ES-I3 (cell line): ENCODE results near the gene ERGIC1.

Experiments used
- H3K36me3 ChIP-seq: 2 replicates; pipeline ENCODE4 v1.6.1; 2013; ENCODE audit warnings: mild to moderate bottlenecking, low read length, control low read depth, moderate library complexity; ENCODE audit not compliant: insufficient read depth
- H3K4me1 ChIP-seq: 2 replicates; pipeline ENCODE4 v1.6.1; 2013; ENCODE audit warnings: mild to moderate bottlenecking, control low read depth, low read length; ENCODE audit not compliant: insufficient read depth
- H3K9ac ChIP-seq: 2 replicates; pipeline ENCODE4 v1.6.1; 2013; ENCODE audit warnings: low read depth, mild to moderate bottlenecking, low read length, moderate library complexity
- H3K9me3 ChIP-seq: 2 replicates; pipeline ENCODE4 v1.6.1; 2013; ENCODE audit warnings: mild to moderate bottlenecking, low read length, moderate library complexity; ENCODE audit not compliant: control insufficient read depth, insufficient read depth

Gene ERGIC1

GRCh38 chr5:172902497-172903472, 68.7 kb downstream of the ERGIC1 start:
- no peaks in the 10 kb centered on the region for H3K36me3 ChIP-seq
- H3K9ac ChIP-seq, result no peak overlapping the region
- no peaks in the 10 kb centered on the region for H3K9me3 ChIP-seq
- H3K4me1 ChIP-seq, result peaks cover 38% of the 10 kb centered on the region; the same call in 1 of the 2 replicates

- no peaks in the 10 kb centered on the region for H3K36me3 ChIP-seq
- no peaks in the 10 kb centered on the region for H3K9me3 ChIP-seq
- H3K4me1 ChIP-seq, result peaks cover 38% of the 10 kb centered on the region; the same call in 1 of the 2 replicates
- no peak overlapping the region for H3K9ac ChIP-seq
Observed at GRCh38 chr5:172903790-172904189, 69.7 kb downstream of the ERGIC1 start.

GRCh38 chr5:172904312-172904642, 70.2 kb downstream of the ERGIC1 start:
- H3K9me3 ChIP-seq, result no peaks in the 10 kb centered on the region
- no peak overlapping the region for H3K9ac ChIP-seq
- peaks cover 38% of the 10 kb centered on the region; the same call in 1 of the 2 replicates for H3K4me1 ChIP-seq
- no peaks in the 10 kb centered on the region for H3K36me3 ChIP-seq

- no peaks in the 10 kb centered on the region for H3K36me3 ChIP-seq
- H3K4me1 ChIP-seq, result peaks cover 38% of the 10 kb centered on the region; the same call in 1 of the 2 replicates
- H3K9me3 ChIP-seq, result no peaks in the 10 kb centered on the region
- no peak overlapping the region for H3K9ac ChIP-seq
Observed at GRCh38 chr5:172904643-172905345, 70.7 kb downstream of the ERGIC1 start.

GRCh38 chr5:172905346-172906140, 71.5 kb downstream of the ERGIC1 start:
- no peaks in the 10 kb centered on the region for H3K9me3 ChIP-seq
- H3K9ac ChIP-seq, result no peak overlapping the region
- no peaks in the 10 kb centered on the region for H3K36me3 ChIP-seq
- H3K4me1 ChIP-seq, result peaks cover 38% of the 10 kb centered on the region; the same call in 1 of the 2 replicates

- no peak overlapping the region for H3K9ac ChIP-seq
- H3K36me3 ChIP-seq, result peaks cover 3% of the 10 kb centered on the region; the same call in 1 of the 2 replicates
- peaks cover 38% of the 10 kb centered on the region; the same call in 1 of the 2 replicates for H3K4me1 ChIP-seq
- H3K9me3 ChIP-seq, result no peaks in the 10 kb centered on the region
Observed at GRCh38 chr5:172906436-172906835, 72.4 kb downstream of the ERGIC1 start.

- Histone ChIP-seq H3K9me3 (no peaks in the 10 kb centered on the region), H3K4me1 (peaks cover 38% of the 10 kb centered on the region; the same call in 1 of the 2 replicates), H3K9ac (no peak overlapping the region), H3K36me3 (peaks cover 6% of the 10 kb centered on the region; the same call in 1 of the 2 replicates)
Observed at GRCh38 chr5:172906888-172907287, 72.8 kb downstream of the ERGIC1 start.

GRCh38 chr5:172907657-172908056, 73.6 kb downstream of the ERGIC1 start:
- Histone ChIP-seq H3K9me3 (no peaks in the 10 kb centered on the region), H3K36me3 (peaks cover 6% of the 10 kb centered on the region), H3K4me1 (peaks cover 38% of the 10 kb centered on the region; the same call in 1 of the 2 replicates), H3K9ac (no peak overlapping the region)

GRCh38 chr5:172908662-172909061, 74.6 kb downstream of the ERGIC1 start:
- Histone ChIP-seq H3K36me3 (peaks cover 6% of the 10 kb centered on the region), H3K9ac (no peak overlapping the region), H3K4me1 (peaks cover 32% of the 10 kb centered on the region; the same call in 1 of the 2 replicates), H3K9me3 (no peaks in the 10 kb centered on the region)

- Histone ChIP-seq H3K9me3 (no peaks in the 10 kb centered on the region), H3K9ac (no peak overlapping the region), H3K36me3 (peaks cover 6% of the 10 kb centered on the region), H3K4me1 (peaks cover 20% of the 10 kb centered on the region; the same call in 1 of the 2 replicates)
Observed at GRCh38 chr5:172909931-172910502, 76.0 kb downstream of the ERGIC1 start.

GRCh38 chr5:172910828-172911627, 77.0 kb downstream of the ERGIC1 start:
- no peaks in the 10 kb centered on the region for H3K9me3 ChIP-seq
- peaks cover 10% of the 10 kb centered on the region; the same call in 1 of the 2 replicates for H3K4me1 ChIP-seq
- peaks cover 6% of the 10 kb centered on the region for H3K36me3 ChIP-seq
- no peak overlapping the region for H3K9ac ChIP-seq

- Histone ChIP-seq H3K36me3 (peaks cover 6% of the 10 kb centered on the region), H3K9ac (no peak overlapping the region), H3K4me1 (peaks cover 5% of the 10 kb centered on the region; the same call in 1 of the 2 replicates), H3K9me3 (no peaks in the 10 kb centered on the region)
Observed at GRCh38 chr5:172911628-172911880, 77.5 kb downstream of the ERGIC1 start.

GRCh38 chr5:172911976-172912375, 77.9 kb downstream of the ERGIC1 start:
- Histone ChIP-seq H3K36me3 (peaks cover 6% of the 10 kb centered on the region), H3K9ac (no peak overlapping the region), H3K9me3 (no peaks in the 10 kb centered on the region), H3K4me1 (peaks cover under 1% of the 10 kb centered on the region; the same call in 1 of the 2 replicates)
